HepG2 (cell line): ENCODE data around the gene NDUFB8. TPM values are rescaled to one million over a fixed set of nuclear protein-coding genes. Genes with fewer than 3 reads are reported as not detected.

Experiments
- ELF4 ChIP-seq: sonication (generic); formaldehyde crosslinking; IDR thresholded peaks from 2 replicates; pipeline ENCODE4 v1.5.0; 2020; ENCODE audit warnings: missing genetic modification reagents, mild to moderate bottlenecking, moderate library complexity, borderline replicate concordance
- KDM3A ChIP-seq: IDR thresholded peaks from 2 replicates; pipeline ENCODE4 v1.6.1; 2018; ENCODE audit warnings: low read depth, missing compliant biosample characterization
- MXD4 ChIP-seq: IDR thresholded peaks from 2 replicates; pipeline ENCODE4 v1.6.1; 2016; ENCODE audit warnings: mild to moderate bottlenecking, missing biosample characterization, missing genetic modification reagents
- PAX8 ChIP-seq: sonication (generic); formaldehyde crosslinking; IDR thresholded peaks from 2 replicates; pipeline ENCODE4 v1.8.0; 2022; ENCODE audit warnings: mild to moderate bottlenecking, missing genetic modification reagents, borderline replicate concordance
- PRMT3 ChIP-seq: sonication (generic); formaldehyde crosslinking; IDR thresholded peaks from 2 replicates; pipeline ENCODE4 v1.8.1; 2022; ENCODE audit warnings: low read depth, mild to moderate bottlenecking, moderate library complexity, missing genetic modification reagents, borderline replicate concordance
- SALL1 ChIP-seq: sonication (generic); formaldehyde crosslinking; IDR thresholded peaks from 2 replicates; pipeline ENCODE4 v1.8.0; 2022; ENCODE audit warnings: mild to moderate bottlenecking, missing genetic modification reagents
- YY1 ChIP-seq: IDR thresholded peaks from 2 replicates; pipeline ENCODE4 v1.6.1; 2011; ENCODE audit warnings: low read length, low read depth, moderate library complexity, mild to moderate bottlenecking; ENCODE audit not compliant: insufficient read depth, insufficient replicate concordance
- ZBTB7B ChIP-seq: sonication (generic); formaldehyde crosslinking; IDR thresholded peaks from 2 replicates; pipeline ENCODE4 v1.4.0; 2020; ENCODE audit warnings: missing genetic modification reagents
- ZC3H13 ChIP-seq: sonication (generic); formaldehyde crosslinking; IDR thresholded peaks from 2 replicates; pipeline ENCODE4 v1.8.1; 2023; ENCODE audit warnings: mild to moderate bottlenecking, missing genetic modification reagents, moderate library complexity
- ZNF263 ChIP-seq: sonication (generic); formaldehyde crosslinking; IDR thresholded peaks from 2 replicates; pipeline ENCODE4 v1.4.0; 2020; ENCODE audit warnings: missing genetic modification reagents
- ZNF460 ChIP-seq: sonication (generic); formaldehyde crosslinking; IDR thresholded peaks from 2 replicates; pipeline ENCODE4 v1.5.1; 2020; ENCODE audit warnings: missing genetic modification reagents, mild to moderate bottlenecking, borderline replicate concordance
- ZNF530 ChIP-seq: sonication (generic); formaldehyde crosslinking; IDR thresholded peaks from 2 replicates; pipeline ENCODE4 v1.5.0; 2020; ENCODE audit warnings: low read depth, mild to moderate bottlenecking, missing genetic modification reagents
- polyA plus RNA-seq, 8 experiments: library from polyadenylated mRNA; depleted of rRNA in 3 of 8; stranded (reverse) in 7 of 8; unstranded in 1 of 8; fragments of >200 nt; fragmentation: Illumina TruSeq in 4 of 8; extraction: Trizol in 4 of 8; gene quantifications; 2 replicates each; pipeline versions ENCODE4 v1.2.1 to v1.2.3, GENCODE V29; 2011 to 2016; ENCODE audit warnings: low read depth in 4 of 8, missing spikeins in 1 of 8, mixed read lengths in 1 of 8; ENCODE audit not compliant: insufficient read depth in 1 of 8
- total RNA-seq, 5 experiments: library from RNA; depleted of rRNA; stranded (reverse); fragments of >200 nt; fragmentation: Illumina TruSeq; extraction: Trizol; gene quantifications; 2 replicates each; pipeline ENCODE4 v1.2.3, GENCODE V29; 2016; ENCODE audit warnings: low read depth in 1 of 5
- TF ChIP-seq, protein P1 (sequence below), 2 experiments: sonication (generic) in 1 of 2; formaldehyde crosslinking in 1 of 2; IDR thresholded peaks; 2 replicates each; pipeline versions ENCODE4 v1.6.1 to v1.9.0; 2014 to 2022; ENCODE audit warnings: antibody characterized with exemption in 1 of 2, borderline replicate concordance in 1 of 2, inconsistent platforms in 1 of 2, low read depth in 1 of 2, missing genetic modification reagents in 1 of 2
- TF ChIP-seq, protein P2 (sequence below): IDR thresholded peaks from 2 replicates; pipeline ENCODE4 v1.6.1; 2016; ENCODE audit warnings: low read depth, borderline replicate concordance
- TF ChIP-seq, protein P3 (sequence below): sonication (generic); formaldehyde crosslinking; IDR thresholded peaks from 2 replicates; pipeline ENCODE4 v1.4.0; 2020; ENCODE audit warnings: mild to moderate bottlenecking, missing genetic modification reagents
- TF ChIP-seq, protein P4 (sequence below): fragments of 450-650 bp; IDR thresholded peaks from 2 replicates; pipeline ENCODE4 v1.6.1; 2017; ENCODE audit warnings: mild to moderate bottlenecking

NDUFB8 gene
- total and polyA plus RNA-seq, 2 of the 13 experiments (the other 11 are each of a cell fraction or from before 2014, with no cell fraction given): 210 to 216 TPM

DNA sequence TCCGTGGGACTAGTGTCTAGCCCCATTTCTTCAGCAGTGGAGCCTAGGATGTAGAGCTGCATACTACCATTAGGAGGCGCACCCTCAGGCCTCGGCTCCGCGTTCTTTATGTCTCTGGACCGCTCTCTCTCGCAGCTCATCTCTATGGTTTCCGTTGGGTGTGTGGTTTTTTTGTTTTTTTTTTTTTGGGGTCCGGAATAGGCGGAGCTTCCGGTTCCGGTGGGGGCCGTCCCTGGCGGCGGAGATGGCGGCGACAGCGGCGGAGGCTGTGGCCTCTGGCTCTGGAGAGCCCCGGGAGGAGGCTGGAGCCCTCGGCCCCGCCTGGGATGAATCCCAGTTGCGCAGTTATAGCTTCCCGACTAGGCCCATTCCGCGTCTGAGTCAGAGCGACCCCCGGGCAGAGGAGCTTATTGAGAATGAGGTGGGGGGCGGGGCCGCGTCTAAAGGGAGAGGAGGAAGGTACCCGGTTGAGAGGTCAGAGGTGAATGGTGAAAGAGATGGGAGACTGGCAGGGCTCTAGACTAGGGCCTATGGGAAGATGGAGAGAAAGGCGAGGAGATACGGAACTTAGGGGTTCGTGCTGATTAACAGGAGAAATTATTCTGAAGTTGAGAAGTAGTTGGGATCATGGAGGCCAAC, 6.2 kb upstream of the NDUFB8 start, which contains the start of gene HIF1AN (continued):
- TF ChIP-seq, protein P1, sequence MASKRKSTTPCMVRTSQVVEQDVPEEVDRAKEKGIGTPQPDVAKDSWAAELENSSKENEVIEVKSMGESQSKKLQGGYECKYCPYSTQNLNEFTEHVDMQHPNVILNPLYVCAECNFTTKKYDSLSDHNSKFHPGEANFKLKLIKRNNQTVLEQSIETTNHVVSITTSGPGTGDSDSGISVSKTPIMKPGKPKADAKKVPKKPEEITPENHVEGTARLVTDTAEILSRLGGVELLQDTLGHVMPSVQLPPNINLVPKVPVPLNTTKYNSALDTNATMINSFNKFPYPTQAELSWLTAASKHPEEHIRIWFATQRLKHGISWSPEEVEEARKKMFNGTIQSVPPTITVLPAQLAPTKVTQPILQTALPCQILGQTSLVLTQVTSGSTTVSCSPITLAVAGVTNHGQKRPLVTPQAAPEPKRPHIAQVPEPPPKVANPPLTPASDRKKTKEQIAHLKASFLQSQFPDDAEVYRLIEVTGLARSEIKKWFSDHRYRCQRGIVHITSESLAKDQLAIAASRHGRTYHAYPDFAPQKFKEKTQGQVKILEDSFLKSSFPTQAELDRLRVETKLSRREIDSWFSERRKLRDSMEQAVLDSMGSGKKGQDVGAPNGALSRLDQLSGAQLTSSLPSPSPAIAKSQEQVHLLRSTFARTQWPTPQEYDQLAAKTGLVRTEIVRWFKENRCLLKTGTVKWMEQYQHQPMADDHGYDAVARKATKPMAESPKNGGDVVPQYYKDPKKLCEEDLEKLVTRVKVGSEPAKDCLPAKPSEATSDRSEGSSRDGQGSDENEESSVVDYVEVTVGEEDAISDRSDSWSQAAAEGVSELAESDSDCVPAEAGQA (IDR thresholded peaks at IDR 0.05; ENCODE audit: low read depth): no peak; the same call in none of the 2 replicates
- TF ChIP-seq, protein P1 (CRISPR knock-in tag; IDR thresholded peaks at IDR 0.05; ENCODE audit: borderline replicate concordance): no peak
- TF ChIP-seq ZNF263 (CRISPR knock-in tag) (no peak), ZNF530 (CRISPR knock-in tag) (no peak), ZBTB7B (CRISPR knock-in tag) (0 out of 2 replicates have a peak, but pooled peaks have one; percentile 33), ZNF460 (CRISPR knock-in tag) (no peak), MXD4 (CRISPR knock-in tag) (no peak), KDM3A (peak; percentile 68; the same call in 1 of the 2 replicates), ZC3H13 (CRISPR knock-in tag) (no peak), YY1 (peak; percentile 90), SALL1 (CRISPR knock-in tag) (peak; percentile 79), ELF4 (CRISPR knock-in tag) (0 out of 2 replicates have a peak, but pooled peaks have one; percentile 67), PAX8 (CRISPR knock-in tag) (no peak), PRMT3 (CRISPR knock-in tag) (no peak)
- TF ChIP-seq, protein P2, sequence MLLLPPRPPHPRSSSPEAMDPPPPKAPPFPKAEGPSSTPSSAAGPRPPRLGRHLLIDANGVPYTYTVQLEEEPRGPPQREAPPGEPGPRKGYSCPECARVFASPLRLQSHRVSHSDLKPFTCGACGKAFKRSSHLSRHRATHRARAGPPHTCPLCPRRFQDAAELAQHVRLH (CRISPR knock-in tag): no peak; the same call in 1 of the 2 replicates
- TF ChIP-seq, protein P3, sequence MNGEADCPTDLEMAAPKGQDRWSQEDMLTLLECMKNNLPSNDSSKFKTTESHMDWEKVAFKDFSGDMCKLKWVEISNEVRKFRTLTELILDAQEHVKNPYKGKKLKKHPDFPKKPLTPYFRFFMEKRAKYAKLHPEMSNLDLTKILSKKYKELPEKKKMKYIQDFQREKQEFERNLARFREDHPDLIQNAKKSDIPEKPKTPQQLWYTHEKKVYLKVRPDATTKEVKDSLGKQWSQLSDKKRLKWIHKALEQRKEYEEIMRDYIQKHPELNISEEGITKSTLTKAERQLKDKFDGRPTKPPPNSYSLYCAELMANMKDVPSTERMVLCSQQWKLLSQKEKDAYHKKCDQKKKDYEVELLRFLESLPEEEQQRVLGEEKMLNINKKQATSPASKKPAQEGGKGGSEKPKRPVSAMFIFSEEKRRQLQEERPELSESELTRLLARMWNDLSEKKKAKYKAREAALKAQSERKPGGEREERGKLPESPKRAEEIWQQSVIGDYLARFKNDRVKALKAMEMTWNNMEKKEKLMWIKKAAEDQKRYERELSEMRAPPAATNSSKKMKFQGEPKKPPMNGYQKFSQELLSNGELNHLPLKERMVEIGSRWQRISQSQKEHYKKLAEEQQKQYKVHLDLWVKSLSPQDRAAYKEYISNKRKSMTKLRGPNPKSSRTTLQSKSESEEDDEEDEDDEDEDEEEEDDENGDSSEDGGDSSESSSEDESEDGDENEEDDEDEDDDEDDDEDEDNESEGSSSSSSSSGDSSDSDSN (CRISPR knock-in tag): no peak
- TF ChIP-seq, protein P4, sequence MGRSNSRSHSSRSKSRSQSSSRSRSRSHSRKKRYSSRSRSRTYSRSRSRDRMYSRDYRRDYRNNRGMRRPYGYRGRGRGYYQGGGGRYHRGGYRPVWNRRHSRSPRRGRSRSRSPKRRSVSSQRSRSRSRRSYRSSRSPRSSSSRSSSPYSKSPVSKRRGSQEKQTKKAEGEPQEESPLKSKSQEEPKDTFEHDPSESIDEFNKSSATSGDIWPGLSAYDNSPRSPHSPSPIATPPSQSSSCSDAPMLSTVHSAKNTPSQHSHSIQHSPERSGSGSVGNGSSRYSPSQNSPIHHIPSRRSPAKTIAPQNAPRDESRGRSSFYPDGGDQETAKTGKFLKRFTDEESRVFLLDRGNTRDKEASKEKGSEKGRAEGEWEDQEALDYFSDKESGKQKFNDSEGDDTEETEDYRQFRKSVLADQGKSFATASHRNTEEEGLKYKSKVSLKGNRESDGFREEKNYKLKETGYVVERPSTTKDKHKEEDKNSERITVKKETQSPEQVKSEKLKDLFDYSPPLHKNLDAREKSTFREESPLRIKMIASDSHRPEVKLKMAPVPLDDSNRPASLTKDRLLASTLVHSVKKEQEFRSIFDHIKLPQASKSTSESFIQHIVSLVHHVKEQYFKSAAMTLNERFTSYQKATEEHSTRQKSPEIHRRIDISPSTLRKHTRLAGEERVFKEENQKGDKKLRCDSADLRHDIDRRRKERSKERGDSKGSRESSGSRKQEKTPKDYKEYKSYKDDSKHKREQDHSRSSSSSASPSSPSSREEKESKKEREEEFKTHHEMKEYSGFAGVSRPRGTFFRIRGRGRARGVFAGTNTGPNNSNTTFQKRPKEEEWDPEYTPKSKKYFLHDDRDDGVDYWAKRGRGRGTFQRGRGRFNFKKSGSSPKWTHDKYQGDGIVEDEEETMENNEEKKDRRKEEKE: no peak
